Mucosa of descending colon (tissue), 3 donors: ENCODE results near the gene CNDP1. TPM values are rescaled to one million over a fixed set of nuclear protein-coding genes. Genes with fewer than 3 reads are reported as not detected.

Experiments used
- ATAC-seq: fragments of 200-7000 bp; cut with Tn5 transposase; one replicate; pipeline ENCODE4 v1.9.1; 2020; ENCODE audit warnings: mild to moderate bottlenecking, moderate library complexity
- DNase-seq, 3 donors: peaks; one replicate each; pipeline ENCODE4 v3.0.0-alpha.2; 2020
- H3K36me3 ChIP-seq: fragments of 200-600 bp; one replicate; pipeline ENCODE4 v1.8.0; 2021; ENCODE audit warnings: low read depth, mild to moderate bottlenecking
- H3K4me1 ChIP-seq: fragments of 200-600 bp; one replicate; pipeline ENCODE4 v1.8.0; 2021; ENCODE audit warnings: low read depth, mild to moderate bottlenecking
- H3K4me3 ChIP-seq: fragments of 200-600 bp; one replicate; pipeline ENCODE4 v1.8.0; 2021; ENCODE audit warnings: mild to moderate bottlenecking
- H3K9me3 ChIP-seq: fragments of 200-600 bp; one replicate; pipeline ENCODE4 v1.8.0; 2021; ENCODE audit warnings: mild to moderate bottlenecking
- CTCF ChIP-seq: fragments of 200-600 bp; IDR thresholded peaks from one replicate; pipeline ENCODE4 v1.8.0; 2022; ENCODE audit warnings: antibody characterized with exemption, mild to moderate bottlenecking
- intact Hi-C, 2 donors: fragments of 100-400 bp; cut with DNase I in 1 of 2; cut with micrococcal nuclease in 1 of 2; formaldehyde crosslinking; loops; one replicate each; pipeline versions ENCODE4 v1.11.0 to v1.11.1; 2022; cut with DNase I, micrococcal nuclease
- total RNA-seq, 3 donors: library from RNA; stranded (reverse); fragmentation: NEBNext Ultra II Directional in 2 of 3; extraction: Animal tissue kit (Norgen Biotek cat#: 25700) in 2 of 3; gene quantifications; one replicate each; pipeline versions ENCODE4 v1.2.1 to v1.2.4, GENCODE V29; 2021 to 2023
- donor health status: DM: no; HTN: no; CAD: no; lungs with moderate emphysema.
- donor health status: DM: no; HTN: no; CAD: no.
- donor health status: DM: no; HTN: yes; CAD: no.

CNDP1 gene
- total RNA-seq, 3 donors from 2014 or later, result 0.19 to 0.32 (median 0.19) TPM

DNA sequence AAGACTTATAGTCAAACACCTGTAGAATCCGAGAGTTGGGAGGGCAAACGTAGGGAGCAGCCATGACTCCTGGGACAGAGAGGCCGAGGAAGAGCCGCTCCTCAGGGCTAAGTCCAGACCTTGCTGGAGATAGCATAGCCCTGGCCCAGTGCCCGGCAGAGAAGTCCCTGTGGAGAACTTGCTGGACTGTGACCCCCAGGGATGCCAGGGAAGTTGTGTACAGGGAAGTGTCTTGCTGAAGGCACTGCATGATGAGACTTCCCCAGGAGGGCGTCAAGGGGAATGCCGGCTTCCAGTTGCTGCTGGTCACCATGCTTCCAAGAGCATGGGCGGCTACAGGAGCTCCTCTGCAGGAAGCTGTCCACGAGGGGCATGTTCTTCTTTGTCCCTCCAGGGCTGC is 8.6 kb upstream of the CNDP1 start:
- intact Hi-C loops, result no loop called here
- Histone ChIP-seq H3K4me3 (no peak overlapping the region), H3K4me1 (peaks cover 9% of the 10 kb centered on the region), H3K36me3 (no peaks in the 10 kb centered on the region), H3K9me3 (no peaks in the 10 kb centered on the region)
- no peak for TF ChIP-seq CTCF
- DNase-seq, result peak; percentile 91 to 92 (median 92)
- peak; percentile 92 for ATAC-seq

DNA sequence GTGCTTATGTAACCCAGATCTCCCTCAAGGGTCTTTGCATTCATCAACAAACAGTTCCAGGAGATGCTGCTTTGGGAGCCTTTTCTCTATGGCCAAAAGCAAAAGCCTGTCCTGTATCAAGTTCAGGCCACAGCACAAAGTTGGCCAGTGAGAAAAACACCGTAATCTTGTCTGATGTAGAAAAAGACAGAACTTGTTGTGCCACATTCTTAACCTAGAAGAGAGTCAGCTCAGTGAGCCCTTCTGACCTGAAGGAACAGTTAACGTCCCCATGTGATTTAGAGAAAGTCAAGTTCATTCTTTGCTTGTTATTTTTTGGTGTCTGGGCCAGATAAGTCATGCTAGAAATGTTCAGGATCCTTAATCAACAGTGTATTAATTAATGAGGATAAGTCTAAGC is 7.8 kb upstream of the CNDP1 start:
- DNase-seq (no peak), ATAC-seq (no peak)
- intact Hi-C loops, result no loop called here
- Histone ChIP-seq H3K4me3 (no peak overlapping the region), H3K4me1 (peaks cover 9% of the 10 kb centered on the region), H3K36me3 (no peaks in the 10 kb centered on the region), H3K9me3 (no peaks in the 10 kb centered on the region)
- no peak for TF ChIP-seq CTCF

DNA sequence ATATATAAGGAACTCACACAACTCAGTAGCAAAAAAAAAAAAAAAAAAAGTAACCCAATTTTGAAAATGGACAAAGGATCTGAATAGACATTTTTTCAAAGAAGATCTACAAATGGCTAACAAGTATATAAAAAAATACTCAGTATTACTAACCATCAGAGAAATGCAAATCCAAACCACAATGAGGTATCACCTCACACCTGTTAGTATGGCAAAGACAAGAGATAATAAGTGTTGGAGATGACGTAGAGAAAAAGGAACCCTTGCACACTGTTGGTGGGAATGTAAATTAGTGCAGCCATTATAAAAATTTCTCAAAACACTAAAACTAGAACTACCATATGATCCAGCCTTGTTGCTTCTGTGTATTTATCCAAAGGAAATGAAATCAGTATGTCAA is 5.8 kb upstream of the CNDP1 start:
- no peak for TF ChIP-seq CTCF
- DNase-seq (no peak), ATAC-seq (no peak)
- intact Hi-C loops, result no loop called here
- Histone ChIP-seq H3K36me3 (no peaks in the 10 kb centered on the region), H3K4me3 (no peak overlapping the region), H3K9me3 (no peaks in the 10 kb centered on the region), H3K4me1 (peaks cover 9% of the 10 kb centered on the region)

- Histone ChIP-seq H3K4me3 (no peak overlapping the region), H3K4me1 (peaks cover 9% of the 10 kb centered on the region), H3K36me3 (no peaks in the 10 kb centered on the region), H3K9me3 (no peaks in the 10 kb centered on the region)
- no peak for TF ChIP-seq CTCF
- ATAC-seq (no peak), DNase-seq (no peak)
- intact Hi-C loops, result no loop called here
Measured at GRCh38 chr18:74528913-74529312, 5.4 kb upstream of the CNDP1 start.

DNA sequence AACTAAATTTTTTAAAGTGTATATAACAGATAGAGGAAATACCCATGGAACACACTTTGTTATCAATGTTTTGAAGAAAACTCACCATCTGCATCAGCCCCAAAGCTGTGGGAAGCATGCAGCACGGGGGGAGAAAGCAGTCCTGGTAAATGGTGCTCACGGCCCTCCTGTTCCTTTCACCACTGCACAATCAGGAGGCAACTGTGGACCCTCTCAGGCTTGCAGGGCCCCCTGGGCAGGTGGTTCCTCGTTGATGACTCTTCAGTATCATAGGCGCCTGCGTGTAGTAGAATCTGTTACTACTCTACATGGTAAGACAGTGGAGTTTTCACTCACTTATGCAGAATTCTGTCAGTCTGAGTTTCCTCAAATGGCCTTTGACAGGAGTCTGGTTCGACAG is 4.9 kb upstream of the CNDP1 start:
- DNase-seq, result peak in 1 of 3 donors; percentile 10
- TF ChIP-seq CTCF, result no peak
- H3K4me1 ChIP-seq, result peaks cover 8% of the 10 kb centered on the region
- no peaks in the 10 kb centered on the region for H3K36me3 ChIP-seq
- H3K9me3 ChIP-seq, result no peaks in the 10 kb centered on the region
- ATAC-seq, result no peak
- H3K4me3 ChIP-seq, result no peak overlapping the region
- intact Hi-C loops, result no loop called here
